ENCODE results near the gene PIEZO1. TPM values are rescaled to one million over a fixed set of nuclear protein-coding genes. Genes with fewer than 3 reads are reported as not detected.
A peak's percentile ranks its signal among the peaks of the same experiment; 100 is the strongest.

PIEZO1 gene
- total and polyA plus RNA-seq, 9 of the 15 experiments (the other 6 are each of a cell fraction or from before 2014, with no cell fraction given) = 3.6 to 432 (median 131) TPM

GRCh38 chr16:88803264-88803987 lies 18.4 kb upstream of the PIEZO1 start, which contains the start of gene CDT1 (continued):
- TF ChIP-seq FOXA3 (CRISPR knock-in tag; conservative IDR thresholded peaks at IDR 0.05 in 1 of 2, IDR thresholded peaks at IDR 0.05 in 1 of 2) (no peak), SNRNP70 (optimal IDR thresholded peaks at IDR 0.05; ENCODE audit: low read depth, low read length) (no peak), ZBTB7A (IDR thresholded peaks at IDR 0.05; ENCODE audit: borderline replicate concordance, control insufficient read depth, low read depth, low read length) (peak; percentile 32; the same call in 1 of the 2 replicates), ZFP30 (CRISPR knock-in tag; IDR thresholded peaks at IDR 0.05; ENCODE audit: borderline replicate concordance) (no peak), ZNF699 (CRISPR knock-in tag; IDR thresholded peaks at IDR 0.05; ENCODE audit: insufficient replicate concordance) (no peak), RBM39 (optimal IDR thresholded peaks at IDR 0.05; ENCODE audit: low read depth, low read length) (no peak), KAT8 (IDR thresholded peaks at IDR 0.05; ENCODE audit: low read depth) (no peak), ILK (tag; IDR thresholded peaks at IDR 0.05; ENCODE audit: borderline replicate concordance, low read depth) (no peak), USF1 (CRISPR knock-in tag; IDR thresholded peaks at IDR 0.05) (no peak), KAT7 (CRISPR knock-in tag; IDR thresholded peaks at IDR 0.05; ENCODE audit: borderline replicate concordance) (no peak), PURB (CRISPR knock-in tag; IDR thresholded peaks at IDR 0.05; ENCODE audit: low read depth) (no peak), NFE2L1 (tag; IDR thresholded peaks at IDR 0.05; ENCODE audit: borderline replicate concordance, low read depth) (no peak), CBX2 (IDR thresholded peaks at IDR 0.05; ENCODE audit: insufficient read depth, low read length, poor library complexity, severe bottlenecking) (no peak), NFATC3 (IDR thresholded peaks at IDR 0.05) (no peak), EP400 (IDR thresholded peaks at IDR 0.05) (peak; percentile 59), HMGN3 (IDR thresholded peaks at IDR 0.05; ENCODE audit: borderline replicate concordance, extremely low read depth, insufficient read length, low read depth, low read length) (peak; percentile 75), NR4A1 (CRISPR knock-in tag; IDR thresholded peaks at IDR 0.05) (no peak), NR4A1 (tag; IDR thresholded peaks at IDR 0.05) (no peak)
- TF ChIP-seq, protein P1, sequence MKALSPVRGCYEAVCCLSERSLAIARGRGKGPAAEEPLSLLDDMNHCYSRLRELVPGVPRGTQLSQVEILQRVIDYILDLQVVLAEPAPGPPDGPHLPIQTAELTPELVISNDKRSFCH (CRISPR knock-in tag; IDR thresholded peaks at IDR 0.05) = no peak
- TF ChIP-seq, protein P1 (tag; IDR thresholded peaks at IDR 0.05) = no peak
- TF ChIP-seq, protein P2, sequence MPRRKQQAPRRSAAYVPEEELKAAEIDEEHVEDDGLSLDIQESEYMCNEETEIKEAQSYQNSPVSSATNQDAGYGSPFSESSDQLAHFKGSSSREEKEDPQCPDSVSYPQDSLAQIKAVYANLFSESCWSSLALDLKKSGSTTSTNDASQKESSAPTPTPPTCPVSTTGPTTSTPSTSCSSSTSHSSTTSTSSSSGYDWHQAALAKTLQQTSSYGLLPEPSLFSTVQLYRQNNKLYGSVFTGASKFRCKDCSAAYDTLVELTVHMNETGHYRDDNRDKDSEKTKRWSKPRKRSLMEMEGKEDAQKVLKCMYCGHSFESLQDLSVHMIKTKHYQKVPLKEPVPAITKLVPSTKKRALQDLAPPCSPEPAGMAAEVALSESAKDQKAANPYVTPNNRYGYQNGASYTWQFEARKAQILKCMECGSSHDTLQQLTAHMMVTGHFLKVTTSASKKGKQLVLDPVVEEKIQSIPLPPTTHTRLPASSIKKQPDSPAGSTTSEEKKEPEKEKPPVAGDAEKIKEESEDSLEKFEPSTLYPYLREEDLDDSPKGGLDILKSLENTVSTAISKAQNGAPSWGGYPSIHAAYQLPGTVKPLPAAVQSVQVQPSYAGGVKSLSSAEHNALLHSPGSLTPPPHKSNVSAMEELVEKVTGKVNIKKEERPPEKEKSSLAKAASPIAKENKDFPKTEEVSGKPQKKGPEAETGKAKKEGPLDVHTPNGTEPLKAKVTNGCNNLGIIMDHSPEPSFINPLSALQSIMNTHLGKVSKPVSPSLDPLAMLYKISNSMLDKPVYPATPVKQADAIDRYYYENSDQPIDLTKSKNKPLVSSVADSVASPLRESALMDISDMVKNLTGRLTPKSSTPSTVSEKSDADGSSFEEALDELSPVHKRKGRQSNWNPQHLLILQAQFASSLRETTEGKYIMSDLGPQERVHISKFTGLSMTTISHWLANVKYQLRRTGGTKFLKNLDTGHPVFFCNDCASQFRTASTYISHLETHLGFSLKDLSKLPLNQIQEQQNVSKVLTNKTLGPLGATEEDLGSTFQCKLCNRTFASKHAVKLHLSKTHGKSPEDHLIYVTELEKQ (CRISPR knock-in tag; IDR thresholded peaks at IDR 0.05) = no peak
- TF ChIP-seq, protein P3, sequence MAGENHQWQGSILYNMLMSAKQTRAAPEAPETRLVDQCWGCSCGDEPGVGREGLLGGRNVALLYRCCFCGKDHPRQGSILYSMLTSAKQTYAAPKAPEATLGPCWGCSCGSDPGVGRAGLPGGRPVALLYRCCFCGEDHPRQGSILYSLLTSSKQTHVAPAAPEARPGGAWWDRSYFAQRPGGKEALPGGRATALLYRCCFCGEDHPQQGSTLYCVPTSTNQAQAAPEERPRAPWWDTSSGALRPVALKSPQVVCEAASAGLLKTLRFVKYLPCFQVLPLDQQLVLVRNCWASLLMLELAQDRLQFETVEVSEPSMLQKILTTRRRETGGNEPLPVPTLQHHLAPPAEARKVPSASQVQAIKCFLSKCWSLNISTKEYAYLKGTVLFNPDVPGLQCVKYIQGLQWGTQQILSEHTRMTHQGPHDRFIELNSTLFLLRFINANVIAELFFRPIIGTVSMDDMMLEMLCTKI (IDR thresholded peaks at IDR 0.05; ENCODE audit: partially characterized antibody) = no peak
